NCI-H1105 (cell line): ENCODE data around the gene S100A5.
"Not testable (repeated sequence)": the region's sequence is repeated elsewhere in the genome, so short reads cannot be mapped to it uniquely, and the experiment has no call there.

Source experiments
- DNase-seq: peaks from one replicate; lab custom pipeline; 2025; lab: John Stamatoyannopoulos, UW

The S100A5 gene

DNA sequence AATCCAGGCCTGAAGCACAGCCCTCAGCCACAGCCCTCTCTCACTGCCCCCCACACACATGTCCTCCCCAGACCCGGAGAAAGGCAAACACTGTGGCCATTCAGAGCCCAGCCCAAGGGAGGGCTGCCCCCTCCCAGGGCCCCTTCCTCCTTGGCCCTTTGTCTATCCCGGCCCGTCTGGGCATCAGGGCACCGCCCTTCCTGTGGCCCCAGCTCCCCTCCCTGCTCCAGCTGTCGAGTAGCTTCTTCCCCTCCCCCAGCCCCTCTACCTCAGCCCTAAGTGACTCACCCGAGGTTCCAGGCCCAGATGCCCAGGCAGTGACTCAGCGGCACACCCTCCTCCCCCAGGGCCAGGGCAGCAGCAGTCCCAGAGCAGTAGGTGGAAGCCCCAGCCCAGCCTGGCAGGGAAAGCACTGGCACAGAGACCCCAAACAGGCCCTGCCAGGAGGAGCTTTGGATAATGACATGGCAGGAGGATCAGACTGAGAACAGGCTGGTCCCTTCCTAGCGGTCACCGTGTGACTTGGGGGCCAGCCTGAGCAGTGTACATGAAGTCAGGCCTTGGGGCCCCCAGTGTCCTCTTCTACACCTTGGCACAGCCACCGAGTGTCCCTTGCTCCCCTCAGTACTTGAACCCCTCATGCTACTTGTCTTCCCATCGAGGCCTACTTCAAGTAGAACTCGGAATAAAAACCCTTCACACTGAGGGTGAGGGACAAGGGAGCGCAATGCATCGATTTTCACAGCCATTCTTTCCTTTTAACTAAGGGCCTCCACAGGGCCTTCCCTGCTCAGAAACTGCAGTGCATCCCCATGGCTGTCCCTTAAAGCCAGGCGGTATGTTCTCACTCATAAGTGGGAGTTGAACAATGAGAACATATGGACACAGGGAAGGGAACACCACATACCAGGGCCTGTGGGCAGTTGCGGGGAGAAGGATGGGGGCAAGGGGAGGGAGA, 26.0 kb upstream of the S100A5 start:
- DNase-seq = no peak

- no peak for DNase-seq
These were observed 25.0 kb upstream of the S100A5 start, which contains the start of gene S100A2 for GRCh38 chr1:153565529-153566374. Gene S100A2, minus strand, starts transcription at chr1:153565844. Its CDS starts 1,967 bp downstream, at chr1:153563877.

- DNase-seq = no peak
These were observed 23.3 kb upstream of the S100A5 start for GRCh38 chr1:153563991-153564390.

DNA sequence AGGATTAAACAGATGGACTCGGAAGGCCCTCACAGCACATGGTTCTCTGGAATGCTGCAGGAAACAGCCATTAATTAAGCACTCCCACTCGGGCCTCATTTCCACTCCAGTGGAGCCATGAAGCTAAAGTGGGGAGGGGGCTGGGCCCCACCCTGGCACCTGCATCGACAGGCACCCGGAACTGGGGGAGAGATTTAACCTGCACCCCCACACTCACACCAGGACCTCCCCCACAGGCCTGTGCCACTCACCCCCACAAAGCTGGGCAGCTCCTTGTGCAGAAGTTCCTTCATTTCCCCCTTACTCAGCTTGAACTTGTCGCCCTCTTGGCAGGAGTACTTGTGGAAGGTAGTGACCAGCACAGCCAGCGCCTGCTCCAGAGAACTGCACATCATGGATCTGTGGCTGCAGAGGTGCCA, 22.8 kb upstream of the S100A5 start:
- no peak for DNase-seq

GRCh38 chr1:153562021-153562420, 21.3 kb upstream of the S100A5 start:
- not testable (repeated sequence) for DNase-seq

DNA sequence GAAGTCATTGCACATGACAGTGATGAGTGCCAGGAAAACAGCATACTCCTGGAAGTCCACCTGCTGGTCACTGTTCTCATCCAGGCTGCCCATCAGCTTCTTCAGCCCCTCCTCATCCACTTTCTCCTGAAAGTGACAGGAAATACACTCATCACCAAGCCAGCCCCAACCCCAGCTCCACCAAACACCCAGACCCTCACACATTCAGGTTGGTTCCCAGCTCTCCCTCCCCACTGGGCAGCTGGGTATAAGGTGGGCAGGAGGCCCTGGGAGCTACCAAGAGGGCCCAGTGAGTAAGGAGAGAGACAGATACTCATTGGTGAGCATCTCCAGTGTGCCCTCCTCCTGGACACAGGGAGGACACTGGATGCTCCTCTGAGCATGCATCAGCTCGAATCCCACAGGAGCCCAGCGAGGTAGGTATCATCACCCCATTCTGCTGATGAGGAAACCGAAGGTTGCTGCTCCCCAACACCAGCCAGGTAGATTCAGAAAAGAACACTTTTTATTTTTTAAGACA, 20.8 kb upstream of the S100A5 start:
- no peak for DNase-seq

DNA sequence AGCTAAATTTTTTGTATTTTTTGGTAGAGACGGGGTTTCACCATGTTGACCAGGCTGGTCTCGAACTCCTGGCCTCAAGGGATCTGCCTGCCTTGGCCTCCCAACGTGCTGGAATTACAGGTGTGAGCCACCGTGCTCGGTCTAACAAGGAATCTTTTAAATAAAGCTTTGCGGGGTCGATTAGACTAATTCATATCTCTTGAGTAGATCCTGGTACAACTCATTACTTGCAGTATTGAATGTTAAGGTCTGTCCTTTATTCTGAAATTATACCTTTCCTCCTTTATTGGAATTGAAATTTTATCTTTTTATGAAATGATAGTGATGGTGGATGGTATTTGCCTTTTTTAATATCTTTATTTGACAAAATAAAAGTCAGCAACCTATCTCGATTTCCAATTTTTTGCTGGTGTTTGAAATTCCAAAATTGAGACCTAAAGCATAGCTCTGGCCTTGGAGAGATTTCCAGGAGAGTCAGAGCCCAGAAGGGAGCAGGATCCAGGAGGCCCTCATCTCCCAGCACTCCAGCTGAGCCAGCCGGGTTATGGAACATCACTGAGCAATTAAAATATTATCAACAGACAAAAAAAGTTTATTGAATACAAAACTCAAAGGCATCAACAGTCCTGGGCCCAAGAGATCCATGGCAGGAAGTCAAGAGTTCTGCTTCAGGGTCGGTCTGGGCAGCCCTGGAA, 20.2 kb upstream of the S100A5 start:
- DNase-seq = no peak

GRCh38 chr1:153560241-153560640, 19.5 kb upstream of the S100A5 start:
- no peak for DNase-seq

GRCh38 chr1:153557877-153558276, 17.1 kb upstream of the S100A5 start:
- no peak for DNase-seq

- DNase-seq = no peak
These were observed 15.6 kb upstream of the S100A5 start for GRCh38 chr1:153556348-153556747.

- no peak for DNase-seq
These were observed 13.3 kb upstream of the S100A5 start for GRCh38 chr1:153553830-153554541.

- DNase-seq = no peak
These were observed 12.4 kb upstream of the S100A5 start for GRCh38 chr1:153553096-153553495.

- DNase-seq = no peak
These were observed 11.6 kb upstream of the S100A5 start for GRCh38 chr1:153552335-153552734.

DNA sequence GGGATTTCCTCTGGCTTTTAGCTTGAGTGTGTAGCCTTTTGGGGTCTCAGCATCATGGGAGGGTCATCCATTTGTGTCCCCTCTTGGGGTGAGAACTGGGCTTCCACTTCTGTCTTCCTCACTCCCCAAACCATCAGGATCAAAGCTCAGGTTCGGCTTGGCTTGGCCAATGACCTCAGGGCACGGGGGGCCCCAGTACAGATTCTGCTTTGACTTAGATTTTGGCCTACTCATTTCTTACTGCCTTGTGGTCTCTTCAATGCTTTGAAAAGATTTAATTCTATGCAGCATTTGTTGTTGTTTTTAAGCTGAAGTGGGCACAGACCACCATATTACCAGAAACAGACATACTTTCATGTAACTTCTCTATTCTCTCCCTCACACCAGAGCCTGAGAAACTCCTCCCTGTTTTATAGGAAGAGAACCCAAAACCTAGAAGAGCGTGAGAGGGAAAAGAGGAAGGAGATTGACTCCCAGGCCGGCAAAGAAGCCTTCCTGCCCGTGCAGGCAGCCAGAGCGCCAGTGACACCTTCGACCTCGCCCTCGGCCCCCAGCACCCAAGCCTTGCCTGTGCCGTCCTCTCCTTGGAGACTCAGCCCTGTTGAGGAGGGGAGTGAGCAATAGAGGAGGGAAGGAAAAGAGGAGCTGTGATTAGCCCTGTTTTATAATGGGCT, 10.2 kb upstream of the S100A5 start:
- no peak for DNase-seq

GRCh38 chr1:153550398-153550758, 9.6 kb upstream of the S100A5 start:
- no peak for DNase-seq

GRCh38 chr1:153549741-153550397, 9.1 kb upstream of the S100A5 start:
- no peak for DNase-seq

DNA sequence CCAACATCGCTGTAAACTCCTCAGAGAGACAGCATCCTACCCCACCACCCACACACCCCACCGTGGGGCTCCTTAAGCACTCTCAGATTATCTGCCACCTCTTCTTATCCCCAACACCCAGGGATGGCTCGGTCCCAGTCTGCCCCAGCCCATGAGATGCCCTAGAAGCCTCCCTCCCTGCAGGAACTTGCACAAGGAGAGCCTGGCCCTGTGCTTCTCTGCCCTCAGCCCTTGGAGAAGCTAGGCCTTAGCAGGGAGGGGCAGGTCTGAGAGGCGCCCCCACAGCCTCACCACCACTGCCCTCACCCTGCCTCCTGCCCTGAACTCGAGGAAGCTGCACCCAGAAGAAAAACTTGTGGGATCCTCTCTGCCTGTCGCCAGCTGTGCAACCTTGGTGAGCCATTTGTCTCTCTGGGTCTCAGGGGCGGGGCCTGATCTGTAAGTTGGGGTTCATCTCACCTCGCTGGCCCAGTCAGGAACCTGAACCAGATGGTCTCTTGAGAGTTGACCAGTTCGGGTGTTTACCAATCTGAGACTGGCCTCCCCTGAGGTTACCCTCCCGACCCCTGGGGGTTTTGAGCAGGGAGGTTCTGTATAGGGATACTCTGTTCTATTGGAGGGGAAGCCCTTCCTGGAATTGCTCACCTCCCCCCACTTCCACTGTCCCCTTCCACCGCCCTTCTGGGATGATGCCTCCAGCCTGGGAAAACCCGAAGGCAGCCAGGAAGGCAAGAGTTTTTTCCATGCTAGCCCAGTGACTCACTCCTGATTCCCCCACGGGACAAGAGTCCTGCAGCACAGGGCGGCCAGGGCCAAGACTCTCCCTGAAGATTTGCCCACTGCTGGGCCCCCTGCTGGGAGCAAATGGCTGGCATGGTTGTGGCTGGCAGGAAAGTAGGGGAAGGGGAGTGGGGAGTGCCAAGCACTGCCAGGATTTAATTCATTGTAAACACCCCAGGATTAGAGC, 8.3 kb upstream of the S100A5 start, which contains the start of gene S100A3:
TSS of gene S100A3 (minus strand) at position 537 of the 967 bp plus-strand sequence. CDS start 773 bp downstream, outside the sequence.
- DNase-seq = no peak
